GM18519 (cell line): ENCODE measurements around the gene RNASE8.
"Not testable (repeated sequence)": the region's sequence is repeated elsewhere in the genome, so short reads cannot be mapped to it uniquely, and the experiment has no call there.

Source experiments
- ATAC-seq: cut with Tn5 transposase; IDR thresholded peaks from one replicate; pipeline ENCODE4 v1.9.1; 2021; ENCODE audit warnings: mild to moderate bottlenecking, moderate library complexity; ENCODE audit not compliant: unreplicated experiment, low FRiP score

The RNASE8 gene

DNA sequence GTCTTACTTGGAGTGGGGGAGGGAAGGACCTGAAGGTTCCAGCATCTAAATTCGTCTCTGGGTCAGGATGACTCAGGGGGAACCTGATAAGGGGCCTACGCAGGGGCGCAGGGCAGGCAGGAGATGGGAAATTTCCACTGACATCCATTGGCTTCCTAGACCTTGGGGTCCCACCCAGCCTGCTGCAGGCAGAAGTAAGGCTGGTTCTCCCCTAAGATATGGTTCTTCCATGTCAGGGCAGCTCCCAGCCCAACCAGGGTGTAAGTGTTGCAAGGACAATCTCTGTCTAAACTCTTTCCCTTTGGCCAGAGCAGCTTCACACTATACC is 30.7 kb upstream of the RNASE8 start:
- ATAC-seq = no peak

DNA sequence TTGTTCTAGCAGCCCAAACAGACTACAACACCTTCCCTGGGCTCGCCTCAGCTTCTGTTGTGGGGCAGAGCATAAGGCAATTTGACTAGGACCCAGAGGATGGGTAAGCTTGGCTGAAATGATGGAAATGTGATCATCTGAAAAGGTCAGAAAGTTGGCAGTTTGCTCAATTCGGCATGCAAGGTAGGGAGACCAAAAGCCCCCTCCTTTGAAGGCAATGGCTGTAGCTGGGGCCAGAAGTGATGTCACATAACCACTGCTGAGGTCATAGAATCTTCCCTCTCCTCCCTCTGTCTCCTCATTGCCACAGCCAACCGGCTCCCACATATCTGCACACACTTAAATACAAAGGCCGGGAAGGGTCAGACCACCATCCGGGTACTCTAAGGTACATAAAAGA is 27.7 kb upstream of the RNASE8 start, which contains the start of gene TPPP2:
TPPP2 (plus strand) TSS at position 301 of the 400 bp plus-strand sequence. CDS start 365 bp downstream, outside the sequence.
- ATAC-seq = no peak

DNA sequence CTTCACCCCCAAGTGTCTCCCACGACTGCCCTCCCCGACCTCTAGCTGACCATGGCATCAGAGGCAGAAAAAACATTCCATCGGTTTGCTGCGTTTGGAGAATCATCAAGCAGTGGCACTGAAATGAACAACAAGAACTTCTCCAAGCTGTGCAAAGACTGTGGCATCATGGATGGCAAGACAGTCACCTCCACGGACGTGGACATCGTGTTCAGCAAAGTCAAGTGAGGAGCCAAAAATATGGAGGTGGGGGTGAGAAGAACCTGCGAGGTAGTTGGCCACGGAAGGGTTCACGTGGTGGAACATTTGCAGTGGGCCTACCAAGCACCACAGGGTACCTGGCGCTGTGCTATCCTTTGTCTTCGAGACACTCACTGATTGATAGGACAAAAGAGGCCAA is 27.1 kb upstream of the RNASE8 start:
- ATAC-seq = no peak

DNA sequence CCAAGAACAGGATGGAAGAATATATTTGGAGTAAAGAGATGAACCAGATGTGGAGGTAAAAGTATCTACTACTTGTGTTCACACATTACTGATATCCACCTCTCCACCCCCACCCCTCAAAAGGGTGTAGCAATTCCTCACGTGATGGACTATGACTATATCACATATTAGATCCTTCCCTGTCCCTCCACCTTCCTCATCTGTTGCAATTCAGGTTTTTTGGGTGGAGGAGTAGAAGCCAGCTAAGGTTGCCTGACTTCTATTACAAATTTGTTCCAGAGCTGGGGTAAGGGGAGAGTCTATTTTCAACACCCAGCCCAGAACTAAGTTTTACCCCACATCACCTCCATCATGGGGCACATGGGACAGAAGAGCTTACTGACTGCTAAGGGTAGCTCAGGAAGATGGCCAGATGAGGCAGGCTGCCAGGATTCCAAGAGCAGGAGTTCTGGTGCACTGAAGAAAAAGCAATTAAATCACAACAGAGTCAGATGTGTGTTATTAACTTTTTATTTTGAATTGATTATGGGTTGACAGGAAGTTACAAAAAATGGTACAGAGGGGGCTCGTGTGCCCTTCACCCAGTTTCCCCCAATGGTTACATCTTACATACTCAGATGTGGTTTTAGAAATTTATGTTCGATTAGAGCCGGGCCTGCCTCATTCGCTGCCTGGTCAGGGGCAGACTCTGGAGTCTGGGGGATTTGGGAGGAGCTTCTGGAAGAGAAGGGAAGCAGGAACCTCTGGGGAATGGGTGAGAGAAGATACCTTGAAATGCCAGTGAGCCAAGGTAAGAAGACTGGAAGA is 25.1 kb upstream of the RNASE8 start:
- ATAC-seq = no peak

DNA sequence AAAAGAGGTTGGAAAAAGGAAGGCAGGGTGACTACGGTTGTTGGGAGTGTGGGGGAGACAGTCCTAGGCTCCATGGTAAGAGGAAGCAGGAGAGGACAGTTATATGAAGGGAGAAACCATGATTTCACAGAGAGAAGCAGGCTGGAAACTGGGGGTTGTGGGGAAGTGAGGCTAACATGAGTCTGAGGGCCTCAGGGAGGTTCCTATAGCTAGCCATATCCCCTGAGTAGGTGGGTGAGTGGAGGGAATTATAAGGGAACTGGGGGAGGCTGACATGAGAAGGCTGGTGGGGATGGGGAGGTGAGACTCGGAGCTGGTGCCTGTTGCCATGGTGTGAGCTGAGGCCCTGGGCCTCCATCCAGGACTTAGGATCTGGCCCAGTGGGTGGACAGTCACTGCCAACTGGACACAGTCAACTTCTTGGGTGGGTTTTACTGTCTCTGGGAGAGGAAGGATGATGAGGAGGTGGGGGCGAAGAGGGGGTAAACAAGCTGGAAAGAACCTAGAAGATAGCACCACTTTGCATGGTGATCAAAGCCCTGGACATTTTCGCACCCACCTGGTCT is 24.4 kb upstream of the RNASE8 start:
- ATAC-seq = no peak

DNA sequence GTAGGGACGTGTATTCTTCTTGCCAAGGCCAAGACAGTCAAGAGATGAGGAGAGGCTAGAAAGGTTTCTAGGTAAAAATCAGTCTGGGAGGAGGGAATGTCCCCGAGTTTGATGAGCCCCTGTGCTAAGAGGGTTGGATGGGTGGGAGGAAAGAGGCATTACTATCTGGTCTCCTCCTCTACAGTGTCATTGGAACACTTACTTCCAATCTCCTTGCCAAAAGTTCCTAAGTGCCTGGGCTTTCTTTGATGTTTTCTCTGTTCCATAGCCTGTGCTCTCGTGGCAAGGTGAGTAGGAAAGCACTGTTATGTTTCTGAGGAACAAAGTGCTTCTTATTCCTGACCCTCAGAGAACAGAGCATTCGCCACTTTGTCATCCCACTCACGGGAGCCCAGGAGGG is 22.9 kb upstream of the RNASE8 start, which contains the start of gene RNASE13:
RNASE13 (minus strand) TSS at position 101 of the 400 bp plus-strand sequence. CDS start 519 bp downstream, outside the sequence.
- ATAC-seq = no peak

DNA sequence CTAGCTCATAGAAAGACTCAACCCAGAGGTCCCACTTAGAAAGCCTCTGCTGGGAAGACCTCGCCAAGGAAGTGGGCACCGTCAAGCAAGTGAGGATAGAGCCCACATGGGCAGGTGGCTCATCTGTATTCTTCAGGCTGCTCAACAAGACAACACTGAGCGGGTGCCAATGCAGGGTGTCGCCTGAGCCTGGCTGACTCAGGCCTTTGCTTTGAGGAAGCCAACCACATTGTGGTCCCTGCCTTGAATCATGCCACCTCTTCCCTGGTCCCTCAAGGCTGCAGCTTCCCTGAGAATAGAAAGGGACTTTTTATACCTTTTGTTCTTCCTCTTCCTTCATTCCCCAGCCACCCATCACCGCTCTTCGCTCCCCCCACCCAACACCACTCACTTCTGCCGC is 20.9 kb upstream of the RNASE8 start:
- no peak for ATAC-seq

DNA sequence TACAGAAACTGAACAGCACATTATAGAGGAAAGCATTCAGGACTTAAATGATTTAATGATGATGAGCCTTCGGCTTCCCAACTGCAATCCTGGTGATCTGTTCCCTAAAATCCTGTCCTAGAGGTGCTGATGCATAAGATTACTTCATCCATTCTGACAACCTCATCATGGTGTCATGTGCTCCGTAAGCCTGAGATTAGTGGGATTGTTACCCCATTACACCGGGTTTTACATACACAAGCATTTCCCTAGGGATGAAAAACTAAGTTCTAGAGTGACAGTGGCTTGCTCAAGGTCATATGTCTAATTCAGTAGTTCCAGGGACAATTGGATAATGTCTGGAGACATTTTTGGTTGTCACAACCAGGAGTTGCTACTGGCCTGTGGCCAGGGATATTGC is 20.5 kb upstream of the RNASE8 start:
- ATAC-seq = no peak

DNA sequence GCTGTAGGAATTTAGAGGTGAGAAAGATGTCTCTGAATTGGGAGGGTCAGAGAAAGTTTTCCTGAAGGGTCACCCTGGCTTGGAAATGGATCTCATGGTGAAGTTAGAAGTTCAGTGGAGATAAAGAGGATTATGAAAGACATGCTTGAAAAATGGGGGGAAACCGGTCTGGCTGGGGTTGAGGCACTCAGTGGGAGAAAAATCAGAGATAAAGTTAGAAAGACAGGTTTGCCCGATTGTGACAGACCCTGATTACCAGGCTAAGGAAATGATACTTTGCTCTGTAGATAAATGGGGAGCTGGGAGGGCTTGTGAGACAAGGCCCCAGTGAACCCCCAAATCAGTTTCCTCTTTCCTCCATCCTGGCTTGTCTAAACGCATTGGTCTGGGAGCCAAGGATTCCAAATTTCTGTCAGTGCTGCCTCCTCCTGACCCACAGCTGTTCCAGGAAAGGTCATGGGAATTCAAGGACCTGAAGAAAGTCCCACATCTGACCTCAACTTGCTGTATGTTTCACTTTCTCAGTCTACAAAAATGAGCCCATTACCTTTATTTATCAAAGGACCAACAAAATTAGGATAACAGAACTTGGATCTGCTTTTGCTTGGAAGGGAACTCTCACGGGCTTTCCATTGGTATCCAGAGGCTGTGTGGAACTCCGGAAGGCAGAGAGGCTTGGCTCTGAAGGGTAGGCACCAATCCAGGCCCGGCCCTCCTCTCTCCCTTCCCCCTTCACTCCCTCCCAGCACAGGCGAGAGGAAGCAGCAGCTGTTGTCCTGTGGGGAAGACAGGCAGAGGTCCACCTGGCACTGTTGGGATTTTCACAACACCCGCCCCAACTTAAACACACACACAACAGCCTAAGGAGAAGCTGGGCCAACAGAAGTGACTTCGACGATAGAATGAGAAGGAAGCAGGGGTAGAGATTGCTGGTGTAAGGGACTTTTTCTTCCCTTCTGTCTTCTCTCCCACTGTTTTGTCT is 18.9 kb upstream of the RNASE8 start:
- ATAC-seq = no peak

DNA sequence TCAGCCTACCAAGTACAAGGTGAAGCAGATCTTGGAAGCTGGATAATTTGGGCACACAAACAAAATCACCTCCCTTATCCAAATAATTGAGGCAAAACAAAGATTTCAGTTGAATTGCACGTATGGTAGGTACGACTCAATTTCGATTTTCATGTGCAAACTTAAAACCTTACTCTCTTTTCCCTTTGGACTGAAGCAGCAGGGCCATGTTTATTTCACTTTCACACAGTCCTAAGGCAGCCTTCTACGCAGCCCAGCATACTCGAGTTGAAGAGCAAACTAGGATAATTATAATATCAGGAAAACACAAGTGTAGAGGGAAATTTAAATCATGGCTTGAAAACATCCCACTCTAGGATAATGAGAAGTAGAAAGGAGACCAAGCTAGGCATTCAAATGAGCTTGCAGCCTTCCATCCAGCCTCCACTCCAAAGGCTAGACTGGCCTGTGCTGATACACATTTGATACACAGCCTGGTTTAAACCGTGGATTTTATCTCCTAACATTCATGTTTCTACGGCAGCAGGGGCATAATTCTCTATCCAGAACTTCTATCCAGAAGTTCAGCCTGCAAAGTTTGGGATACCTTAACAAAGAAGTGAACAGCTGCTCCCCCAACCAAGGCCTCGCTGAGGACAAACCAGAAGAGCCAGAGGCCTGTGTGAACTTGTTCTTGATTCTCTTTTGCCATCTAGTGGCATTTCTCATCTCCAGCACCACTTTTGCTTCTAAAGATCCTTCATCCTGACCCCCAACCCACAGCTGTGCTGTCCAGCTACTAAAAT is 17.8 kb upstream of the RNASE8 start:
- no peak for ATAC-seq

DNA sequence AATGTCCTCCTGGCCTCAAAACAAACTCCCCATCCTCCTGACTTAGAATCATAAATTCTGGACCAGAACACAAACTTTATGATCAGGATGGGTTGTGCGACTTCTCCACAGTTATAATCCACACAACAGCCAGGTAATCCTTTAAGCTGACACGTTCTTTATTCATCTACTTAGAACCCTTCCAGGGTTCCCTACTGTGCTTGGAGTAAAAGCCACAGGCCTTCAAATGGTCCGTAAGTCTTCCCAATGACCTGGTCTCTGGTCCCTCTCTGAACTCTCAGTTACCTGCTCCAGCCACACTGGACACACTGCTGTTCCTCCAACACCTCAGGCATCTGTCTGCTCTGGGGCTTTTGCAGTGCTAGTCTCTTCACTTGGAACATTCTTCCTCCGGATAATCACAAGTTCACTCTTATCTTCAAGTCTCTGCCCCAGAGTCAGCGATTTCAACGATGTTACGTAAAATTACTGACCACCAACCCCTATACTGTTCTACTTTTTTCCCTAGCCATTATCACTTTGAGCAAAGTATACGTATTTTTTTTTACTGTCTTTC is 17.2 kb upstream of the RNASE8 start:
- no peak for ATAC-seq

DNA sequence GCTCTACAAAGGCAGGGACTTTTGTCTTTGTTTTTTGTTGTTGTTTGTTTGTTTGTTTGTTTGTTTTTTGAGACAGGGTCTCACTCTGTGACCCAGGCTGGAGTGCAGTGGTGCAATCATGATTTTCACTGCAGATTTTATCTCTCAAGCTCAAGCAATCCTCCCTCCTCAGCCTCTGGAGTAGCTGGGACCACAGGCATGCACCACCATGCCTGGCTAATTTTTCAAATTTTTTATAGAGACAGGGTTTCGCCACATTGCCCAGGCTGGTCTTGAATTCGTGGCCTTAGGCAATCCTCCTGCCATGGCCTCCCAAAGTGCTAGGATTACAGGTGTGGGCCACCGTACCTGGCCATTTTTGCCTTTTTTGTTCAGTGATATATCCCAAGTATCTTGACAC is 16.7 kb upstream of the RNASE8 start:
- ATAC-seq = not testable (repeated sequence)

DNA sequence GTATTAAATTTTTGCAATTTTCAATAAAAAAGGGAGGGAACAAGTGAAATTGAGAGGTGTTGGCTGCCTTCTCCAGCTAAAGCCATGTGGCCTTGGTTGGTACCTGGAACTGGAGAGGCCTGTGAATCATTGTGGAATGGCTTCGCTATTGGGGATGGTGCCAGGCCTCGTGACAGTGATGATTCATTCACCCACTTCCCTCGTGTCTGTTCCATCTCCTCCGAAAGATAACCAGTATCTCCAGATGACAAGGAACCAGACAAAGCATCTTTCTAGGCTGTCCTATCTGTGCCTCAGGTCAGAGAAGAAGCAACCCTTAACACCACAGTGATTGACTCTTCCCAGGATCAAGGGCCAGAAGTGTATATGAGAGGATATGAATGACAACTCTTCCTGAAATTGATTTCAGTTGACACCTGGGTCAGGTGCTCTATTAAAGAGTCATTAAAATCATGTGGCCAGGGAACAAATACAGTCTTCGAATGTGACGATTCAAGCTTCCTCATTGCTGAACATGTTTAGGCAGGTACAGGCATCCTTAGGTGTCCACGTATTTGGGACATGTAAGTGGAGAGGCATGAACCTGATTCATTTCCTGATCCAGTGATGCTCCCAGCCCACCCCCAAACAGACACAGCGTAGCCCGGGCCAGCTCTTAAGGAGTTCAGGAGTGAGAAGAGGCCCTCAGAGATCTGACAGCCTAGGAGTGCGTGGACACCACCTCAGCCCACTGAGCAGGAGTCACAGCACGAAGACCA is 15.8 kb upstream of the RNASE8 start, which contains the start of gene RNASE7:
RNASE7 (plus strand) TSS at position 687 of the 758 bp plus-strand sequence. CDS start 631 bp downstream, outside the sequence.
- no peak for ATAC-seq

DNA sequence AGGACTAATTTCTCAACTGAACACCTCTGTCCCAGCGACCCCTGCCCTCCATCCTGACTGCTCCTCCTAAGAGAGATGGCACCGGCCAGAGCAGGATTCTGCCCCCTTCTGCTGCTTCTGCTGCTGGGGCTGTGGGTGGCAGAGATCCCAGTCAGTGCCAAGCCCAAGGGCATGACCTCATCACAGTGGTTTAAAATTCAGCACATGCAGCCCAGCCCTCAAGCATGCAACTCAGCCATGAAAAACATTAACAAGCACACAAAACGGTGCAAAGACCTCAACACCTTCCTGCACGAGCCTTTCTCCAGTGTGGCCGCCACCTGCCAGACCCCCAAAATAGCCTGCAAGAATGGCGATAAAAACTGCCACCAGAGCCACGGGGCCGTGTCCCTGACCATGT is 14.7 kb upstream of the RNASE8 start:
- no peak for ATAC-seq

DNA sequence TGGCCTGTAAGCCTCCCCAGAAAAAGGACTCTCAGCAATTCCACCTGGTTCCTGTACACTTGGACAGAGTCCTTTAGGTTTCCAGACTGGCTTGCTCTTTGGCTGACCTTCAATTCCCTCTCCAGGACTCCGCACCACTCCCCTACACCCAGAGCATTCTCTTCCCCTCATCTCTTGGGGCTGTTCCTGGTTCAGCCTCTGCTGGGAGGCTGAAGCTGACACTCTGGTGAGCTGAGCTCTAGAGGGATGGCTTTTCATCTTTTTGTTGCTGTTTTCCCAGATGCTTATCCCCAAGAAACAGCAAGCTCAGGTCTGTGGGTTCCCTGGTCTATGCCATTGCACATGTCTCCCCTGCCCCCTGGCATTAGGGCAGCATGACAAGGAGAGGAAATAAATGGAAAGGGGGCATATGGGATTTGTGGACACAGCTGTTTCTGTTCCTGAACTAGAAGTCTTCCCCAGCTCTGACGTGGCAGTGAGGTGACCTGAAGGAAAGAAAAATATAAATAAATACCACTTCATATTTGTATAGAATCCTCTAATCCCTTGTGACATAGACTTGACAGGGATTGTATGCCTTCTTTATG is 14.1 kb upstream of the RNASE8 start:
- no peak for ATAC-seq

DNA sequence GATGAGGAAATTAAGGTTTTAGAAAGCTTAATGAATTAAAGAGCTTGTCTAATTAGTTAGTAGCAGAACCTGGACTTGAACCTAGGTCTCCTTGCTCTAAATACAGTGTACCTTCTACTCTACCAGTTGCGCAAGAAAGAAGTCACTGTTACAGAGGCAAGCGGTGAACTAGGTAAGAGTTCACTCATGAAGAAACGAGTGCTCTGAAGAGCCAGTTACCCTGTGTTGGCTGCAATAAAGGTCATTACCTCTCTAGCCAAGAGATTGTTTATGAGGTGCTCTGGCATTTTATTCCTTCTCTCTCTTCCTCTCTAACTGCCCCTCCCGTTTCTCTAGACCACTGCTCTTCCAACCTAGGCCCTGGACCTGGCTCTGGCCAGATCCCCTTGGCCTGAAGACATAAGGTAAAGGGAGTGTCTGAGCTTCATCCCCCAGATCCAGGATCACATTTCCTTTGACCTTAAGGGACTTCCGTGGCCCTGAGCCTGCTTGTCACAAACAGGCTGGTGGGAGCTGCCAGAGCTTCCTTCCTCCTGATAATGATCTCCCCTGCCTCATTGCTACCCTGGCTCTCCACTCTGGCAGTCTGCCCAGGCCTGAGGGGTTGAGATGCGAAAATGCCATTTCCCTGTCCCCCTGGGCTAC is 13.5 kb upstream of the RNASE8 start:
- no peak for ATAC-seq

DNA sequence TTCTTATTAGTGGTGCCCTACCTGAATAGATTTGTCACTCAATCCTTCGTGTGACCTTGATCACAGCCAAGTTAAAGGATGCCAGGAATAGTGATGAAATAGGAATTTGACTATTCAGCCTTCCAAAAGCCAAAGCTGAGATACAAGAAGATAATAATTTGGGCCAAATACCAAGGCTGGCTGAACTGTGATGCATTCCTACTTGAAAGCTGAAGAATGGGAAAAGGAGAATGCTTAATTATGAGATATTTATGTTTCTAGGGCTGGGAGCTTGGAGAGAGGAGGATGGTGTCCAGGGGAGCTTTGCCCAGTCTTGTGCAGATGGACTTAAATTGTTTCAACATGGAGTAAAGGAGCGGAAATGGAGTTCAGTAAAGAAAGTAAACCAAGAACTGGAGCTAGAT is 10.2 kb upstream of the RNASE8 start:
- ATAC-seq = no peak

DNA sequence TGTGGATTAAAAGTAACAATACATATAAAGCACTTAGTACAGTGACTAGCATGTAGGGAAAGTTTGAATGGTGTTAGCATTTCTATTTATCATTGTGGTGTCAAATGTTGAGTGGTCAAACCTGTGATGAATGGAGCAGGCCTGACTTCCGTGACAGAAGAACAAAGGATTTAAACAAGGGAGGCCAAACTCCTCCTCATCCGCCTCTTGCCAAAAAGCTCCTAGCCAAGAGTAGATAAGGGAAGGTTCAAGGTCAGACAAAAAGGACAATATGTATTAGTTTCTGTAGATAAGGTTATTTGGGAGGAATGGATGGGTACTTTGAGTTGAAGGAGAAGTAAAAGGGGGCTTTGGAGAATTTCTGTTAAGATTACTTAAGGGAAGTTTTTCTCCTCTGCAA is 9.0 kb upstream of the RNASE8 start:
- ATAC-seq = no peak
